WI38 (cell line): ENCODE results near the gene CUEDC1.

Experiments
- H3K4me3 ChIP-seq: 2 replicates; pipeline ENCODE4 v1.5.1; 2011; ENCODE audit warnings: low read depth, mild to moderate bottlenecking, control low read depth, low read length
- TF ChIP-seq, protein P1 (sequence below): IDR thresholded peaks from 2 replicates; pipeline ENCODE4 v1.5.1; 2012; ENCODE audit warnings: low read depth, mild to moderate bottlenecking, control low read depth, low read length

The CUEDC1 gene

DNA sequence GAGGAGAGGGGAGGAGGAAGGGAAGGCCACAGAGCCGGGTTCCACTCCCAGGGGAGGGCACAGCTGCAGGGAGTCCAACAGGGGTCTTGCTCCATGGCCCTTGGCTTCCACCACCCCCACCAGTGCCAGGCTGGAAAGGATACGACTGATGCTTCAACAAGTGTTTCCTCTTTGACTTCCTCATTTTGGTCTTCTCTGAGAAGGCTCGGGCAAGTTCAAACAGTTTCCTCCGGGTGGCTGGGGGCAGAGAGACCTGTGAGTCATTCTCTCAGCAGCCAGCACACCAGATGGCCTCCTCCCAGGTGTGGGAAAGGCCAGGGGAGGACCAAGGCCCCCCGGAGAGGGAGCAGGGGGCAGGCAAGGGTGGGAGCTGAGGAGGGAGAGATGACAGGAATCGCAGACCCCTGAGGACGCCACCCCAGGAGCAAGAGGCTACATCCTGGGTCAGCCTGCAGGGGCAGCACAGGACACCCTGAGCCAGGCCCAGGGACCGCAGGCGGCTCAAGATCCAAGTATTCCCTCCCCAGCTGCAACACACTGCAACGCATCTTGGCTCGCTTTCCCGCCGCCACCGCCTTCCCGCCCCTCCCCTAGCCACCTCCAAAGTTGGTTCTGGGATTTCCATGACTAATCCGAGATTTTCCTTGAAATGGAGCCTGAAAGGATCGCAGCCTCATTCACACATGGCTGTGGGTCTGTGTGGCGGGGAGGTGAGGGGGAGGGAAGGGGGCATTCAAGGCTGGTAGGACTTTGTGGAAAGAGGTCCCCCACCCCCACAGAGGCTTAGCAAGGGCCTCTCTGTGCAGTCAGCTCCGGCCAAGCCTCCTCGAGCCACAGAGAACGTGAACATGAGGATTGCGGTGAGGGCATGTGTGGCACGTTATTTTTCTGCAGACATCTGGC is 87.0 kb downstream of the CUEDC1 start:
- H3K4me3 ChIP-seq = no peak overlapping the region
- TF ChIP-seq, protein P1, sequence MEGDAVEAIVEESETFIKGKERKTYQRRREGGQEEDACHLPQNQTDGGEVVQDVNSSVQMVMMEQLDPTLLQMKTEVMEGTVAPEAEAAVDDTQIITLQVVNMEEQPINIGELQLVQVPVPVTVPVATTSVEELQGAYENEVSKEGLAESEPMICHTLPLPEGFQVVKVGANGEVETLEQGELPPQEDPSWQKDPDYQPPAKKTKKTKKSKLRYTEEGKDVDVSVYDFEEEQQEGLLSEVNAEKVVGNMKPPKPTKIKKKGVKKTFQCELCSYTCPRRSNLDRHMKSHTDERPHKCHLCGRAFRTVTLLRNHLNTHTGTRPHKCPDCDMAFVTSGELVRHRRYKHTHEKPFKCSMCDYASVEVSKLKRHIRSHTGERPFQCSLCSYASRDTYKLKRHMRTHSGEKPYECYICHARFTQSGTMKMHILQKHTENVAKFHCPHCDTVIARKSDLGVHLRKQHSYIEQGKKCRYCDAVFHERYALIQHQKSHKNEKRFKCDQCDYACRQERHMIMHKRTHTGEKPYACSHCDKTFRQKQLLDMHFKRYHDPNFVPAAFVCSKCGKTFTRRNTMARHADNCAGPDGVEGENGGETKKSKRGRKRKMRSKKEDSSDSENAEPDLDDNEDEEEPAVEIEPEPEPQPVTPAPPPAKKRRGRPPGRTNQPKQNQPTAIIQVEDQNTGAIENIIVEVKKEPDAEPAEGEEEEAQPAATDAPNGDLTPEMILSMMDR = peak; percentile 54

- TF ChIP-seq, protein P1 = no peak
- H3K4me3 ChIP-seq = no peak overlapping the region
Measured at GRCh38 chr17:57867126-57867525, 88.1 kb downstream of the CUEDC1 start.

DNA sequence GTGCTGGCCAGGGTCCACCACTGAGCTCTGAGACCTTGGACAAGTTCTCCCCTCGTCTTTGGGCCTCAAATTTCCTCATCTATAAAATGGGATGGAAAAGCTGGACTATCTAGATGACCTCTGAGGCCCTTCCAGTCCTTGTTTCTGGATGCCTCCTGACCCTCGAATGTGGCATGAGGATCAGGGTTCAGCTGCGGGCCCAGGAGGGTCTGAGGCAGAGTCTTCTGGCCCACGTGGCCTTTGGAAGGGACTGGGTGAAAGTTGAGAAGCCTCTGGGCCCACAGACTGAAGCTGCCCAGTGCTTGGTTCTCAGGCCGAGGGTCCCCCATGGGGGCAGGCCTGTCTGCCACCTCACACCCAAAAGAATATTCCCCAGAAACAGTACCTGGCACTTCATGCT is 88.5 kb downstream of the CUEDC1 start:
- TF ChIP-seq, protein P1 = no peak

DNA sequence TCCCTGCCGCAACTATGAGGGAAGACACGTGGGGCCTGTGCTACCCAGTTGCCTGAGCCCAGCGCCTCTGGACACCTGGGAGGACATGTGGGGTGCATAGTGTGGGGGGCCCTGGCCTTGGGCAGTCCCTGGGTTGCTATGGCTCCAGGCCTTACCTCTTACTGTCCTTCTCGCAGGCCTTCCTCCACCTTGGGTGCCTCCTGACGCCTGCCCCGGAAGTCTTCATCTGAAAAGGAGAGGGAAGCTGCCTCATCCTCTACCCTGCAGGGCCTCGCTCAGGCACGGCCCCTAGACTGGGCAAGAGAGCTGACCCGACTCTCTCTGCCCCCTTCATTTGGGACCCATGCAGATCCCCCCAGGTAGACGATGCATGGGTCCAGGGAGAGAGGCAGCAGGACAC is 88.9 kb downstream of the CUEDC1 start:
- TF ChIP-seq, protein P1 = no peak
- no peak overlapping the region for H3K4me3 ChIP-seq

More for the DNA sequence above, 88.5 kb downstream of the CUEDC1 start:
- H3K4me3 ChIP-seq = no peak overlapping the region

GRCh38 chr17:57864273-57864672 is 90.9 kb downstream of the CUEDC1 start:
- no peak overlapping the region for H3K4me3 ChIP-seq
- TF ChIP-seq, protein P1 = no peak

DNA sequence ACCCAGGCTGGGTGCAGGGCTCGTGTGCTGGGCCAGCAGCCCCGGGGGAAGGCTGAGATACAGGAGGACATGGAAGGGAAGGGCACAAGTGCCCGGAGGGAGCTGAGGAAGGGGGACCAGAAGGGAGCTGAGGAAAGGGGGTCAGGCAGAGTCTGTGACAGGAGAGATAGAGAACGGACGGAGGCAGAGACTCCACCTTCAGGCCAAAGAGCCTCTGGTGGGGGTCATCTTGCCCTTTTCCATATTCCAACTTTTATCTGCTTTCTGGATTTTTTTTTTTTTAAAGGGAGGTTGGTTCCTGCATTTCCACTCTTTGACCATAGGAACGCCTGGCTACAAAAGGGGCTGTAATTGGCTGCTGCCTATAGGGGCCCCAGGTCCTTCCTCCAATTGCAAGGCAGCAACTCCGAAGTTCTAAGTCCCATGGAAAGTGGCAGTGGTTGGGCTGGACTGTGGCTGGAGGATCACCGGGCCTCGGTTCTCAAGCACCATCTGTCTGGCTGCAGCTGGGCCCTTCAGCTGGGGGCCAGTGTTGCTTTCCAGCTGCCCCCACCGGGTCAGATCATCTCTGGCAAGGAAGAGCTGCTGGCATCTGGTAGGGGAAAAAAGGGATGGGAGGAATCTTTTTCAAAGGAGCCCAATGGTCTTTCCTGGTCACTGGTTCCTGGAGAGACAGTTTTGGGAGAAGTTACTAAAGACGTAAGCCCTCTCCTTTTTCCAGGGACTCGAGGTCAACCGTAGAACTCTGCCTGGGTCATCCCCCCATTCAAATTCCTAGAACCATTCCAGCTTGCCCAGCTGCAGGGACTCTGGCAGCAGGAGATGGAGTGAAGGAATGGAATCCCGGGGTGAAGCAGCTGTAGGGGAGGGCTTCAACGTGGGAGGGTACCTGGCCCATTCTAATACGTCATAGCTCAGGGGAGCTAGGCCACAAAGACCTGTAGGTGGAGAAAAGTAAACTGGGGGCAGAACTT is 92.2 kb downstream of the CUEDC1 start:
- TF ChIP-seq, protein P1 = no peak
- H3K4me3 ChIP-seq = no peak overlapping the region
